ENCODE data around the gene RELT. TPM values are rescaled to one million over a fixed set of nuclear protein-coding genes. Genes with fewer than 3 reads are reported as not detected.

The RELT gene
- total and polyA plus RNA-seq, 2 of the 13 experiments (the other 11 are each of a cell fraction or from before 2014, with no cell fraction given), result 2.5 to 4.7 TPM

DNA sequence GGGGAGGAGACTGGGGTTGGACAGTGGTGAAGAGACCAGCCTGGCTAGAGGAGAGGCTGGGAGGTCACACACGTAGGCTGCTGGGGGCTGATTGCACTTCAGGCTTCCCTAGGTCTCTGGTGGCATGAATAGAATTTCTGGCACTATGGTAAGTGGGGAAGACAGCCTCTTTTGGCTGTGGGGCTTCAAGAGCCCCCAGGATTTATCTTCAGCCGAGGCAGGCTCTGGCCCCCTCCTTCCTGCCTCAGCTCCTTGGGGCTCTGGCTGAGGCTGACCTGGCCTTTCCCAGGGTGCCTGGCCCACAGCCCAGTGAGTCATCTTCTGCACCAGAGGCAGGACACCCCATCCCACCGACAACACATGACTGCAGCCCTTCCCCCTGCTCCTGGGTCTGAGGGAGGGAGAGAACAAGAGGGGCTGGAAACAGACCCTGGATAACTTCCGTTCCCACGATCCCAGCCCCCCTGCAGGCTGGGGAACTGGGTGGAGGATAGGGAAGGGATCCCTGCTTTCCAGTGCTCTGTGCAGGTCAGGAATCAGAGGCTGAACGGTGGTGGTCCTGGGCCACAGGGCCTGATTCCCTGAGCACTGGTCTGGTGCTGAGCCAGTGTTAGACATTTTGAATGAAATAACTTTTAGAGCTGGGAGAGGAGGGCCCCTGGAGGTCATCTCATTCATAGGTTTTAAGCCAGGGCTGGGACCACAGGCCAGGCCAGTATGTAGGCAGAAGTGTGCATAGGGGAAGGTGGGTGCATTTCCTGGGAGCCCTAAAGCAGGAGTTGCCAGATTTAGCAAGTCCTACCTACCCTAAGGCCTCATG is 41.6 kb upstream of the RELT start (continued):
- no peak for TF ChIP-seq ZNF614 (CRISPR knock-in tag; IDR thresholded peaks at IDR 0.05; ENCODE audit: borderline replicate concordance)
- TF ChIP-seq, protein P1, sequence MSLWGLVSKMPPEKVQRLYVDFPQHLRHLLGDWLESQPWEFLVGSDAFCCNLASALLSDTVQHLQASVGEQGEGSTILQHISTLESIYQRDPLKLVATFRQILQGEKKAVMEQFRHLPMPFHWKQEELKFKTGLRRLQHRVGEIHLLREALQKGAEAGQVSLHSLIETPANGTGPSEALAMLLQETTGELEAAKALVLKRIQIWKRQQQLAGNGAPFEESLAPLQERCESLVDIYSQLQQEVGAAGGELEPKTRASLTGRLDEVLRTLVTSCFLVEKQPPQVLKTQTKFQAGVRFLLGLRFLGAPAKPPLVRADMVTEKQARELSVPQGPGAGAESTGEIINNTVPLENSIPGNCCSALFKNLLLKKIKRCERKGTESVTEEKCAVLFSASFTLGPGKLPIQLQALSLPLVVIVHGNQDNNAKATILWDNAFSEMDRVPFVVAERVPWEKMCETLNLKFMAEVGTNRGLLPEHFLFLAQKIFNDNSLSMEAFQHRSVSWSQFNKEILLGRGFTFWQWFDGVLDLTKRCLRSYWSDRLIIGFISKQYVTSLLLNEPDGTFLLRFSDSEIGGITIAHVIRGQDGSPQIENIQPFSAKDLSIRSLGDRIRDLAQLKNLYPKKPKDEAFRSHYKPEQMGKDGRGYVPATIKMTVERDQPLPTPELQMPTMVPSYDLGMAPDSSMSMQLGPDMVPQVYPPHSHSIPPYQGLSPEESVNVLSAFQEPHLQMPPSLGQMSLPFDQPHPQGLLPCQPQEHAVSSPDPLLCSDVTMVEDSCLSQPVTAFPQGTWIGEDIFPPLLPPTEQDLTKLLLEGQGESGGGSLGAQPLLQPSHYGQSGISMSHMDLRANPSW (CRISPR knock-in tag; IDR thresholded peaks at IDR 0.05; ENCODE audit: borderline replicate concordance), result no peak
- TF ChIP-seq NFE2L1 (CRISPR knock-in tag; IDR thresholded peaks at IDR 0.05; ENCODE audit: borderline replicate concordance), result no peak
- no peak for TF ChIP-seq MTF1 (CRISPR knock-in tag; IDR thresholded peaks at IDR 0.05)
- TF ChIP-seq RBM39 (IDR thresholded peaks at IDR 0.05; ENCODE audit: low read depth, low read length, poor library complexity, severe bottlenecking), result peak; percentile 30
- no peak for TF ChIP-seq PPARG (CRISPR knock-in tag; conservative IDR thresholded peaks at IDR 0.05)
- TF ChIP-seq RAD51 (IDR thresholded peaks at IDR 0.05; ENCODE audit: borderline replicate concordance), result no peak
- TF ChIP-seq REL (CRISPR knock-in tag; conservative IDR thresholded peaks at IDR 0.05), result no peak
- no peak for TF ChIP-seq BHLHE40 (IDR thresholded peaks at IDR 0.05; ENCODE audit: low read length)
- TF ChIP-seq ZNF460 (CRISPR knock-in tag; IDR thresholded peaks at IDR 0.05; ENCODE audit: borderline replicate concordance), result no peak; the same call in 1 of the 2 replicates
- no peak for TF ChIP-seq ZNF143 (CRISPR knock-in tag; IDR thresholded peaks at IDR 0.05)
- TF ChIP-seq CCAR2 (optimal IDR thresholded peaks at IDR 0.05; ENCODE audit: low read depth, low read length), result no peak
- no peak for TF ChIP-seq ZFY (CRISPR knock-in tag; IDR thresholded peaks at IDR 0.05)
- no peak for TF ChIP-seq HDAC2 (CRISPR knock-in tag; IDR thresholded peaks at IDR 0.05)
- no peak for TF ChIP-seq MEF2D (CRISPR knock-in tag; IDR thresholded peaks at IDR 0.05)
- TF ChIP-seq, protein P2, sequence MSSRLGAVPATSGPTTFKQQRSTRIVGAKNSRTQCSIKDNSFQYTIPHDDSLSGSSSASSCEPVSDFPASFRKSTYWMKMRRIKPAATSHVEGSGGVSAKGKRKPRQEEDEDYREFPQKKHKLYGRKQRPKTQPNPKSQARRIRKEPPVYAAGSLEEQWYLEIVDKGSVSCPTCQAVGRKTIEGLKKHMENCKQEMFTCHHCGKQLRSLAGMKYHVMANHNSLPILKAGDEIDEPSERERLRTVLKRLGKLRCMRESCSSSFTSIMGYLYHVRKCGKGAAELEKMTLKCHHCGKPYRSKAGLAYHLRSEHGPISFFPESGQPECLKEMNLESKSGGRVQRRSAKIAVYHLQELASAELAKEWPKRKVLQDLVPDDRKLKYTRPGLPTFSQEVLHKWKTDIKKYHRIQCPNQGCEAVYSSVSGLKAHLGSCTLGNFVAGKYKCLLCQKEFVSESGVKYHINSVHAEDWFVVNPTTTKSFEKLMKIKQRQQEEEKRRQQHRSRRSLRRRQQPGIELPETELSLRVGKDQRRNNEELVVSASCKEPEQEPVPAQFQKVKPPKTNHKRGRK (CRISPR knock-in tag; IDR thresholded peaks at IDR 0.05), result no peak
- no peak for TF ChIP-seq SRSF9 (IDR thresholded peaks at IDR 0.05; ENCODE audit: borderline replicate concordance, insufficient read depth, low read depth, low read length, poor library complexity, severe bottlenecking)
- TF ChIP-seq SMARCC2 (IDR thresholded peaks at IDR 0.05), result no peak
- no peak for TF ChIP-seq ZFYVE20 (CRISPR knock-in tag; IDR thresholded peaks at IDR 0.05; ENCODE audit: borderline replicate concordance, low read depth)
- no peak for TF ChIP-seq RBAK (CRISPR knock-in tag; IDR thresholded peaks at IDR 0.05)
- TF ChIP-seq ZNF766 (CRISPR knock-in tag; IDR thresholded peaks at IDR 0.05; ENCODE audit: borderline replicate concordance), result no peak
- TF ChIP-seq, protein P3, sequence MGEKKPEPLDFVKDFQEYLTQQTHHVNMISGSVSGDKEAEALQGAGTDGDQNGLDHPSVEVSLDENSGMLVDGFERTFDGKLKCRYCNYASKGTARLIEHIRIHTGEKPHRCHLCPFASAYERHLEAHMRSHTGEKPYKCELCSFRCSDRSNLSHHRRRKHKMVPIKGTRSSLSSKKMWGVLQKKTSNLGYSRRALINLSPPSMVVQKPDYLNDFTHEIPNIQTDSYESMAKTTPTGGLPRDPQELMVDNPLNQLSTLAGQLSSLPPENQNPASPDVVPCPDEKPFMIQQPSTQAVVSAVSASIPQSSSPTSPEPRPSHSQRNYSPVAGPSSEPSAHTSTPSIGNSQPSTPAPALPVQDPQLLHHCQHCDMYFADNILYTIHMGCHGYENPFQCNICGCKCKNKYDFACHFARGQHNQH (CRISPR knock-in tag; IDR thresholded peaks at IDR 0.05), result 0 out of 2 replicates have a peak, but pooled peaks have one; percentile 5
